Activated CD8-positive, alpha-beta memory T cell treated with anti-CD3 and anti-CD28 coated beads, Interleukin-2, amount 50 U/mL, for 4 hours (primary cell): ENCODE results near the gene ABHD6.
"Not testable (repeated sequence)": the region's sequence is repeated elsewhere in the genome, so short reads cannot be mapped to it uniquely, and the experiment has no call there.

ENCODE experiments used
- DNase-seq: peaks from one replicate; pipeline ENCODE4 v3.0.0-alpha.2; 2020

The ABHD6 gene, protein sequence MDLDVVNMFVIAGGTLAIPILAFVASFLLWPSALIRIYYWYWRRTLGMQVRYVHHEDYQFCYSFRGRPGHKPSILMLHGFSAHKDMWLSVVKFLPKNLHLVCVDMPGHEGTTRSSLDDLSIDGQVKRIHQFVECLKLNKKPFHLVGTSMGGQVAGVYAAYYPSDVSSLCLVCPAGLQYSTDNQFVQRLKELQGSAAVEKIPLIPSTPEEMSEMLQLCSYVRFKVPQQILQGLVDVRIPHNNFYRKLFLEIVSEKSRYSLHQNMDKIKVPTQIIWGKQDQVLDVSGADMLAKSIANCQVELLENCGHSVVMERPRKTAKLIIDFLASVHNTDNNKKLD

DNA sequence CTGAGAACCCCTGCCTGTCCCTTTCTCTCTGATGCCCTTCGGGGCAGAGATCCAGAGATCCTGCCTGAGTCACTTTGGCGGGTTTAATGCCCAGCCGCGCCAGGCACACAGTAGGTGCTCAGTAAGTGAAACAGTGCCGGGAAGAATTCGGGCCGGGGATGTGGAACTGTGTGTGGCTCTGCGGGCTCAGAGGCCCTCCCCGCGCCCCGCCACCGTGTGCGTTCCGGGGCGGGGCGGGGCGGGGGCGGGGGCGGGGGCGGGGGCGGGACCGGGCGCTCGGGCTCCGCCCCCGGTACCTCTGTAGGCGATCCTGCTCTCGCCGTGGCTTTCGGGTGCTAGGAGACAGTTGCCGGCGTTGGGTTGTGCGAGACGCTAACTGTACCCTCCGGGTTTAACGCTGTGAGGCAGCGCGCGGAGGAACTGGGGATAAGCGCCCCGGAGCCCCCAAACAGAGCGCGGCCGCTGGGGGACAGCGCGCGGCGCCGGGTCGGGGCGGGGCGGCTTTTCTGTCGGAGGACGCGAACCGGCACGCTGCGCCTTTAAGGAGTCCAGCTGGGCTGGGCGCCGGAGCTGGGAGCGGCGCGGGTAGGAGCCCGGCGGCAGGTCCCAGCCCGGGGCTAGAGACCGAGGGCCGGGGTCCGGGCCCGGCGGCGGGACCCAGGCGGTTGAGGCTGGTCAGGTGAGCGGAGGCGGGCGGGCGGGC is at the start of gene ABHD6:
Gene ABHD6, plus strand, starts transcription at position 555 of the 703 bp plus-strand sequence. CDS start 18,795 bp downstream, outside the sequence.
- DNase-seq = peak; percentile 80

DNA sequence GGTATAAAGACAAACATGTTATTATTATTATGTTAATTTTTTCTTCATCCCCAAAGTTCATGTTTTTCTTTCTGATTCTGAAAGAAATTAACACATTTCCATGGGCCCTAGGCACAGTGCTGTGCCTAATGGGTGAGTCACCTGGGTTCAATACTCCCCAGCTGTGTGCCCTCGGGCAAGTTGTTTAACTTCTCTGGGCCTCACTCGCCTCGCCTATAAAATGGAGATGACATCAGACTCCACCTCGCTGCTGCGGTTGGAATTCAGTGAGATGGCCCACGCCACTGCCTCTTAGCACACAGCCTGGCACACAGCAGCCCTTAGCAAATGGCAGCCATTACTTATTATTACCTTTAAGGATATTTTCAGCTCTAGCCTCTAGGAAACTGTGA is 49.4 kb upstream of the ABHD6 start:
- DNase-seq = no peak

- DNase-seq = no peak
These were observed 48.6 kb upstream of the ABHD6 start for GRCh38 chr3:58188921-58189451.

DNA sequence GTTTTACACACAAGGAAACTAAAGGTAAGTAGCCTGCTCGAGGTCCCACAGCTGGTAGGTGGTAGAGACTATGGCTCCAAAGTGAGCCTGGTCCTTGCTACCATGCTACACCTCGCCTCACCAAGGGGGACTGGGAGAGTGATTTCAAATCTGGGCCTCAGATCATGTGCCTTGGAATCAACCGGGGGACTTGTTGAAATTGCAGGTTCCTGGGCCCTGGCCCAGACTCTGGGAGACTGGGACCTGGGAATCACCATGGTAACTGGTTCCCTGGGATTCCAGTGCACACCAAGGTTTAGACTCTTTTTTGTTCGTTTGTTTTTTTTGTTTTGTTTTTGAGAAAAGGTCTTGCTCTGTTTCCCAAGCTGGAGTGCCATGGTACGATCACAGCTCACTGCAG is 47.9 kb upstream of the ABHD6 start:
- DNase-seq = no peak

DNA sequence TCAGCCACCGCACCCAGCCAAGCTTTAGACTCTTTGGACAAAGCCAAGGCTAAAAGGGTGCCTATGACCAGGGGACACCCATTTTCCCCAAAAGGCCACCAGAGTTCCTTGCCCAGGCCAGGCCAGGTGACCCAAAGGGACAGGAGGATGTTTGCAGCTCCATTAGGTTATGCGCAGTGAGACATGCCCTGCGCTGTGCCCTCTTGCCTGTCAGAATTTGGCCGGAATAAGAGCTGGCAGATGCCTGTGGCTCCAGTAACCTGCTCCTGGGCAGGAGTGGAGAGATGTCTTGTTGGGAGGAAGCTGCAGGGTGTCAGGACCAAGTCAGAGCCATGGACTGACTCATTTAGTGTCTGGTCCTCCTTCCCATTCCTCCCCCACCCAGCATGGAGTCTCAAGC is 47.3 kb upstream of the ABHD6 start:
- no peak for DNase-seq

GRCh38 chr3:58190882-58191281 is 46.7 kb upstream of the ABHD6 start:
- no peak for DNase-seq

DNA sequence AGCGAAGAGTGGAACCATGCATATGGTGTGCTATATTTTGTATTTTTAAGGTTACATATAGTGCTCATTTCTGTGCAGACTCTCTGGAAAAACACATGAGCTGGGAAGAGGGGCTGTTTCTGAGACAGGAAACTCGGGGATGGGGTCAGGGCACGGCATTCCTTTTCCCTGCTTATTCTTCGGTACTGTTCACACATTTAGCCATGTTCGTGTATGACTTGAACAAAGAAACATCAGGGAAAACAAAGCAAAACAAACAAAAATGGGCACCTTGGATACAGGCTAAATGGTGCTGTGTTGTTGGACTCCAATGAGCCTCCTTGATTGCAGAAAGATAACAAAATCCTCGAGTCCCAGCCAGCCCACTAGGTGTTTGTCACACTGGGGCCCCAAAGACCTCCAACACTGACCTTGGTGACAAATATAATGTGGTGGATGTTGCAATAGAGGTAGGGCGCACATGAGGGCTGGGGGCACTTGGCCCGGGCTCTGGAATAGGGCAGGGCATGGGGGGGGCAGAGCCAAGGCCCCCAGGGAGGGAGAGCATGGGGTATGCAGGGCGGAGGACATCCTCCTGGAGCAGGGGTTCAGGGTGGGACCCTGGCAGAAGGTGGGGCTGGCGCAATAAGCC is 46.1 kb upstream of the ABHD6 start:
- DNase-seq = no peak

DNA sequence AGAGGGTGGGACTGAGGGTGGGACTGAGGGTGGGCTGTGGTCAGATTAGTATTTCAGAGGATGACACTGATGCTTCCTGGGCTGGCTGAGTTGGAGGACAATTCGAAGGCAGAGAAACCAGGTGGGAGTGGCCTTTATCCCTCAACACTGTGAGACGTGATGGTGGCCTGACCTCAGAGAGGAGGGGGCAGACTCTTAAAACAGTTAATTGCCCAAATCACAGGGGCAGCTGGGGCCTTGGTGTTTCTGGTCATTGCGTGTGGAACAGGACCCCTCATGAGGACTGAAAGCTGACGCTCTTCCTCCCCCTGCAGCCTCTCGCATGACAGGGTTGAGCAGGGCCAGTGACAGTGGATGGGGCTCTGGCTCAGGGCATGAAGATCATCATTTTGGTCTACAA is 45.5 kb upstream of the ABHD6 start:
- DNase-seq = no peak

DNA sequence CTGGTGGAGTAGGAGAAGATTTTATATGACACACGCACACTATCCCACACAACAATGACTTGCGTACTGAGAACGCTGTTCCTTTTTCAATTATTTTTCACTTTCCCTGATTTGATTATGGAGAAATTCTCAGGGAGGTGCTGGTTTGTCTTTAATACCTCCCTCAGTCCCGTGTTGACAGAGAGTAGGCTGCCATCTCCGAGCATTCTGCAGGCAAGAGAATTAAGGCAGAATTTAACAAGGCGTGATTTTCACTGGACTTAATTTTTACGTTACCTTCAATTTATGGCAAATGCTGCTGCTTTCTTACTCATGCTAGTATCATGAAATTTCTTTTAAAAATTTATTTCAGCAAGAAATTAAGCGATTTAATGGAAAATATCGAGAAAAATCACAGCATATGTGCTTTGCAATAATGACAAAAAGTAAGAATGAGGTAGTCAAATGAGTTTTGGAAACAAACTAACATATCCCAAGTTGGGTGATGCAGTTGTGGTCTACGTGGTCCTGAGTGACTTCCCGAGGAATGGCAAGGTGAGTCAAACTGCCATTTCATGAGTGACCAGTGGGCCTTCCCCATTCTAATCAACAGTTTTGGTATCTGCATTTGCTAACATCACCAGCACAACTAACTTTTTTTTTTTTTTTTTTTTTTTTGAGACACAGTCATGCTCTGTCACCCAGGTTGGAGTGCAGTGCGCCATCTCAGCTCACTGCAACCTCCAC is 43.7 kb upstream of the ABHD6 start:
- DNase-seq = no peak

GRCh38 chr3:58197588-58197987 is 40.0 kb upstream of the ABHD6 start:
- DNase-seq = no peak

GRCh38 chr3:58198362-58198761 is 39.2 kb upstream of the ABHD6 start:
- DNase-seq = no peak

GRCh38 chr3:58198804-58199203 is 38.8 kb upstream of the ABHD6 start:
- DNase-seq = no peak

GRCh38 chr3:58200121-58200709 is 37.4 kb upstream of the ABHD6 start:
- no peak for DNase-seq

DNA sequence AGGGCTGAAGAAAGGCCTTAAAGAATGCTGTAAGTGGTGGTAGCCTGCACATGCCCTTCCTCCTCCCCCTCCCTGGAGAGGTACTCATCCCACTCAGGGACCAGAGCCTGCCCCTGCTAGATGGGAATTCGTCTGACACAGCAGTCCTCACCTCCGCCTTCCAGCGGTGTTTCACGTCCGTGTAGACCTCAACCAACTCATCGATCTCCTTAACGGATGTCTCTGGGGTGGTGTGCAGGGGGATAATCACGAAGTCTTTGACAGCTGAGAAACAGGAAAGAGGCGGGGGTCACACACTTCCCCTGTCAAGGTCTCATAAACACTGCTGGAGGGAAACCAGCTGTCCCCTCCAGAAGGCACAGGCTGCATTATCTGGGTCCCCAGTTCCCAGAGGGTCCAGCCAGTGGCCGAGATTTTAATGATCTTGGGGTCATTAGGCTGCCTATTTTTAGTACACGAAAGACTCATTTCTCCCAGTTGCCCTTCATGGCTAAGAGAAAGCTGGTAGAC is 36.7 kb upstream of the ABHD6 start:
- no peak for DNase-seq

DNA sequence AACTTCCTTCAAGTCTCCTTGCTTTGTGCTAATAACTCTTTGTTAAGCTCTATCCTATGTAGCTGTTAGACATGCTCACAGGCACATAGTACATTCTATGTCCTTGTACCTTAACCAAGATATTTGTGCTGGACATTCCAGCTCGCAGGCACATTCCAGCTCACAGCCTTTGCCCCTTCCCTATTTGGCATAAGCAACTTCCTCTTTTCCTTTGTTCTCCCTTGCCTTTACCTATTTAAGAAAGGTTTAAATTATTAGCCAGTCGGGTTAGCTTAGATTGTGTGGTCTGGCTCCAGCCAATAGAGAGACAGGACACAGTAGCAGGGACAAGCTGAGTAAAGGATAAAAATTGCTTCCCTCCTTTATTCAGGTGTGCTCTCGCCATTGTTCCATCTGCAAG is 36.1 kb upstream of the ABHD6 start:
- not testable (repeated sequence) for DNase-seq

DNA sequence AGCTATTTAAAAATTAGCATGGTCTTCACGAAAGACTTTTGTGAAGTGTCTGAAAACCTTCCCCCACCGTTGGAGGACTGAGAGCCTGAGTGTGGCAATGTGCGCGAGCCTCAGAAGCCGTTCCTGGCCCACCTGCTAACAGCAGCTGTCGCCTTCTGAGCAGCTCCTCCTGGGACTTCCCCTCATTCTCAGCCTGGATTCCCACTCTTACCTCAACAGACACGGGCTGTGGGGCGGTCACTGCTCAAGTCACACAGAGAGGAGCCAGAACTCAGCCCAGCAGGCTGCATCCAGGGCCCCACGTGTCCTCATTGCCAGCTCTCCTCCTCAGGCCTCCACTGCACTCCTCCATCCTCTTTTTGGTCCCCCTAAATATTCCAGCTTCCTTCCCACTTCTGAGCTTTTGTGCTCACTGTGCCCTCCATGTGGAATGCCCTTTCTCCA is 34.7 kb upstream of the ABHD6 start:
- DNase-seq = no peak

- DNase-seq = no peak
These were observed 34.1 kb upstream of the ABHD6 start for GRCh38 chr3:58203541-58203940.

GRCh38 chr3:58204720-58205119 is 32.9 kb upstream of the ABHD6 start:
- no peak for DNase-seq

DNA sequence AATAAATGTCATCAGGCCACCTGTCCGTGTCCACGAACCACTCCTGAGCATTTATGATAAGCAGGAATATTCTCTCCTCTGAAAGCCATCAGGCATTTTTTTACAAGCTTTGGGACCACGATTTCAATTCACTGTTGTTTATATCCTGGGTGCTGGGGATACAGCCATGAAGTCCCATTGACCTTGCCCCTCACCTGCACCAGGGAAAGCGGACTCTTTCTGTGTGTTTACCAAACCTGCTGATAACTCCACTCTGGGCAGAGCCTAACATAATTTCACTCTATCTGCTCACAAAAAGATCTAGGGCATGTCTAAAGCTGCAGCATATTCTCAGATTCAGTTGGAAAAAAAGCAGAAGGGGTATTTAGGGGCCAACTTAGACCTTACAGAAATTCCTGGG is 31.6 kb upstream of the ABHD6 start:
- no peak for DNase-seq

DNA sequence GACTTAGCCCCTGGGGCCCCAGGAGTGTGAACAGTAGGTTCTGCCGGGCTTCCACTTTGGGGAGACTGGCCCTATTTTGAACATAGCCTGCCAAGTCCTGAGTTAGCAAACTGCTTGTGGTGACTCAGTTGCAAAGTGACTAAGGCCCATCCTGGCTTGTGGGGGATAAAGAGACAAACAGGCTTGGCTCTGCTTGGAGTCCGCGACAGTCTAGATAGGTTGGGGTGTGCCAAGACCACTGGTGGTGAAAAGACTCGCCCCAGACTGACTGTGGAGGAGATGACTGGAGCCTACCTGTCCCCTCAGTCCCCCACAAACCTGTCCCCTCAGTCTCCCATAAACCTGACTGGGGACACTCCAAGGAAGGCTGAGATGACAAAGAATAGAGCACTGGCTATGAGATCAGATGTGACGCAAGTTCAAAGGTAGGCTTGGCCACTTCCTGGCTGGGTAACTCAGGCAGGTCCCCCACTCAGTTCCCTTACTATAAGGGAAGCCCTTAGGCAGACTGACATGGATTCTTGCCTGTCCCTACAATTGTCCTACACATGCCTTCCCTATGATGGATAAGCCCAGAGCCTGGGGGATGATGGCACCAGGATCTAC is 31.1 kb upstream of the ABHD6 start:
- DNase-seq = no peak

- no peak for DNase-seq
These were observed 29.6 kb upstream of the ABHD6 start for GRCh38 chr3:58207954-58208353.

GRCh38 chr3:58209933-58210332 is 27.7 kb upstream of the ABHD6 start:
- no peak for DNase-seq
